GM19397 (cell line): ENCODE results near the gene CD164.

Source experiments
- ATAC-seq: cut with Tn5 transposase; IDR thresholded peaks from one replicate; pipeline ENCODE4 v1.9.1; 2021; ENCODE audit warnings: mild to moderate bottlenecking, moderate library complexity; ENCODE audit not compliant: unreplicated experiment

Gene CD164

DNA sequence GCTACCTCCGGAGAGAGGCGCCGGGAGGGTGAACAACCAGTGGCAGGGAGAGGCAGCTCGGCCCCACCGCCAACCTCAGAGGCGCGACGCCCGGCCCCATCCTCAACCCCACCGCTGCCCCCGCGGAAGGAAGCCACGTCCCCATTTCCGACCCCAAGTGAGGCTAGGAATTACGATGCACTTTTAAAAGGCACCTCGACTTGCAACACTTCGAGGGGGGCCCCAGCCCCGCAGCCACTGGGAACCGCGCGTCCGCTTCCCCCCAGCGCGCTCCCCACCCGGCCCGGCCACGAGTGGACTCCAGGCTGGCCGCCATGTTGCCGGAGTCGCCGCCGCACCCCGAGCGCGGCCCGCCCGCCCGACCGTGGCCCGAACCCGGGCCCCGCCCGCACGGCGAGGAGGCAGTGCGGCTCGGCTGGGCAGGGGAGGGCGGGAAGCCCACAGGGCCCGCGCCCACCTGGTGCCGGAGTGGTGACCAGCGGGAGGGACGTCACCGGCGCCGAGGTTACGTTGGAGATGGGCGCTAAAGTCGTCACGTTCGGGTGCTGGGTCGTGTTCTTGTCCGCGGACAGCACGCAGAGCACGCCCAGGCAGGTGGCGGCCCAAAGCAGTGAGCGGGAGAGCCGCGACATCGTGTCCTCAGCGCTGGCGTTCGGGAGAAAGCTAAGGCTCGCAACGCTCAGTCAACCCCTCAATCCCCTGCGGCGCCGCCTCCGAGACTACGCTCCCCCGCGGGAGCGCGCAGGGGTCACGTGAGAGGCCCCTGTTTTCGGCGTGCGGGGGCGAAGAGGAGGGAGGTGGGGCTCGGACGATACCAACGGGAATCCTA, at the start of gene CD164:
Gene CD164, minus strand, starts transcription at position 721 of the 829 bp plus-strand sequence. Its CDS starts 89 bp downstream, at position 632.
- peak; percentile 59 for ATAC-seq

DNA sequence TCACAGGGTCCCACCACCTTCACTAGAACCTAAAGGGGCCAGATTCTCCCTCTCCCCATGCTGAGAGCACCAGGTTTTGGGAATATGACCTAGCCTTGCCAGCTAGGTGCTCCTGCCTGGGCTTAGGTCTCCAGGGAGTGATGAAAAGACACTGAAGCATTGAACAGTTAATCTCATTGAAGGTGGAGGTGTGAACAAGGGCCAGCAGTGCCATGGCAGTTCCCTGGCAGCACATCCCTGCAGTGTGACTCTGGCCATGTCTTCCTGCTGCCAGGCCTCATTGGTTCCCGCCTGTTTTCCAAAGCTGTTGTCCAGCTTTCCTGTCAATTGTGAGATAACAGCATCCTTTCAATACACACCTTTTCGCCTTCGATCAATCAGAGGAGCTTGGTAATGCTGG, 47.2 kb upstream of the CD164 start:
- no peak for ATAC-seq

DNA sequence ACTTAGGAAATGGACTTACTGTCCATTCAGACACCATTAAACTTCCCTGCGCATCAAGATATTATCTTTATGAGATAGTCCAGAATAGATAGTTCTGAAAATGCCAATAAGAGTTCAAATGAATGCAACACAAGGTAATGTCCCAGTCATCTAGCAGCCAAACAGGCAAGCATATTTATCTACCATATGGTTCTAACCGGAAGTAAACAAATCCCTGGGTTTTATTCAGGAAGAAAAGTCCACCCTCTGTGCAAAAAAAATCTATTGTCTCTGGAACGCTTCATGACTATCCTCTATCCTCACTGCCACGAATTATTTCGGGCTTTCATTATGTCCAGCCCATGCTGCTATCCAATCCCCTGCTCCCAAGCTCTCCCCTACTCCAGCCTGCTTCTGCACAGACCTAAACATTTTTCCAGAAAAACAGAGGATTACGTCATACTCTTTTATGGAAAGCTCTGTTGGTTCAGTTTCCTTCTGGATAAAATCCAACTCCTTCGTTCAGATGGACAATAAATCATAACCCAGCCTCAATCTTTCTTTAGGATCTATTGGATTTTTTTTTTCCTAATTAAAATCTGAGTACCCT, 46.7 kb upstream of the CD164 start:
- no peak for ATAC-seq

DNA sequence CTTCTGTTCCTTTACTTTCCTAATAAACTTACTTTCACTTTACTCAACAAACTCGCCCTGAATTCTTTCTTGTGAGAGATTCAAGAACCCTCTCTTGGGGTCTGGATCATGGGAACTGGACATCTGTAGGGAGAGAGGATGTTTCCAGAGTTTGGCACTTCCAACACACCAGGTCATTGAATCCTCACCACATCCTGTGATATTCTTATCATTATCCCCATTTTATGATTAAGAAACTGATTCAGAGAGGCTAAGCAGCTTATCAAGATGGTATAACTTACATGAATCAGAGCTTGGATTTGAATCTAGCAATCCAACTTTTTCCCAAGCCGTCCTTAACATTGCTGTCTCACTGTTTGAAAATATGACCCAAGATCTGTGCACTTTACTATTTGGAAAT, 42.7 kb upstream of the CD164 start:
- ATAC-seq, result no peak

DNA sequence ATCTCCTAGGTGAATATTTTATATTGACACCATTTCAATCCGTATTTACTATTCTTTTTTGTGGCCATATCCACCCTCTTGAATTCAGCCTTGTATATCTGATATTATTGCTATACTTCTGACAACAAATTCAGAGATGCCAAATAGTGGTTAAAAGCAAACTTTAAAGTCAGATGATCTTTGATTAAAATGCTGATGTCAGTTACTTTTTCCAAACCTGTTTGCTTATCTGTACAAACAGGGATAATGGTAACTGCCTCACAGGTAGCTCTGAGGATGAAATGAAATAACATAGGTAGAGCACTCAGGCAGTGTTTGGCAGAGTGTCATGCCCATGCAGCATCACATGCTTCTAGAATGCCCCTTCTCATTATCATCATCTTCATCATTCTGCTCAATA, 38.9 kb upstream of the CD164 start:
- ATAC-seq, result no peak

GRCh38 chr6:109420751-109421150, 38.5 kb upstream of the CD164 start:
- ATAC-seq, result no peak

DNA sequence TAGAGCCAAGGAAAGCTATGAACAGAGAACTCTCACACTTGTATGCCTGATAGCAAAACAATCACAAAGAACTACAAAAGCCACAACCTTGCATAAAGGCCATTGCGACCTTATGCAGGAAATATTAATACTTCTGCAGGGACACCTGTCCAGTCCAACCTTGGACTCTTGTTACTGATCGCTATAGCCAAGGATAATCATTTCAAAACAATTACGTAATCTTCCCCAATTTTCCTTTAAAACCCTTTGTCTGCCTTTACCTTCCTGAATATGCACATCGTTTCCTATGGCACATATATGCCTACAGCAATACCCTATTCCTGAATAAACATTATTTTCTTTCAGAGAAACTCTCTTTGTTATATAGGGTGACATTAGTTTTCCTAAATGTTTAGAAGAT, 35.4 kb upstream of the CD164 start:
- ATAC-seq, result no peak

DNA sequence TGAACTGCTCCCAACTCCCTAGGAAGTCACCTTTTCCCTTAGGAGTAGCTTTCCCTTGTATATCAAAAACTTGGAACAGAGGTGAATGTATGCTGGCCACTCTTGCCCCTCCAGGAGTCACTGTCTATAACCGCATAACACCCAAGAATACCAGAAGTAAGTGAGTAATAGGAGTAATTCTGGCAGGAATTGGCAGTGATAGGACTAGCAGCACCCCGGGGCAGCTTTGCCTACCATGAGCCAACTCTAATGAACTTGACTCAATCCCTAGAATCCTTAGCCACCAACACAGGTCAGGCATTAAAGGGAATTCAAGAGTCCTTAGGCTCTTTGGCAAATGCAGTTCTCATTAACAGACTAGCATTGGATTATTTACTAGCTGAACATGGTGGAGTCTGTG, 28.8 kb upstream of the CD164 start:
- ATAC-seq, result no peak

DNA sequence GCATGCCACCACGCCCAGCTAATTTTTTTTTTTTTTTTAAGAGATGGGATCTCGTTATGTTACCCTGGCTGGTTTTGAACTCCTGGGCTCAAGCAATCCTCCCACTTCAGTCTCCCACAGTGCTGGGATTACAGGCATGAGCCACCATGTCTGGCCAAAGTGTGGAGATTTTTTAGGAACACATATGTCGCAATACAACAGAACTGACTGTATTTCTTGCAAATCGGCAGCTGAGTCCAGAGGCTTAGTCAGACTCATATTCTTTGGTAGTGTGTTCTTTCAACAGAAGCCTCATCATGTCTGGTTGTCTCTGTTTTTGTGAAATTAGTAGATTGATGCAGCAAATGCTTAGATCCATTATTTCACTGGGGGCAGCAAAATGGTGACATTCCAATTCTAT, 23.9 kb upstream of the CD164 start:
- ATAC-seq, result no peak

DNA sequence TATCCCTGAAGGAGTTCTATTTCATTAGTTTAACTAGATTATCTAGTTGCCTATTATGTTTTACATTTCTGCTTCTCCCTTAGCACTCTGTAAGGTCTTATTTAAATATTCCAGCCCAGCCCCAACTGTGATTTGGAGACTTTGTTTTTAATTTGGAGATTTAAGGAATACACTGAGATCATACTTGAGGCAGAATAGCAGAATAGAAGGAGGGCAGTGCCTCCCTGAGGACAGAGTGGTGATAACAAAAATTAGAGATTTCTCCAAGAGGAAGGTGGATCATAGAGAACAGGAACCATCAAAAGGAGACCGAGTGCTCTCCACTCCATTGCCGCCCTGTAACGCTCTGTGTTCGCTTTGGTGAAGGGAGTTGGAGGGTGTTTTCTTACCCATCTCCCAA, 14.8 kb upstream of the CD164 start:
- no peak for ATAC-seq

GRCh38 chr6:109396046-109396718, 13.9 kb upstream of the CD164 start:
- ATAC-seq, result no peak

DNA sequence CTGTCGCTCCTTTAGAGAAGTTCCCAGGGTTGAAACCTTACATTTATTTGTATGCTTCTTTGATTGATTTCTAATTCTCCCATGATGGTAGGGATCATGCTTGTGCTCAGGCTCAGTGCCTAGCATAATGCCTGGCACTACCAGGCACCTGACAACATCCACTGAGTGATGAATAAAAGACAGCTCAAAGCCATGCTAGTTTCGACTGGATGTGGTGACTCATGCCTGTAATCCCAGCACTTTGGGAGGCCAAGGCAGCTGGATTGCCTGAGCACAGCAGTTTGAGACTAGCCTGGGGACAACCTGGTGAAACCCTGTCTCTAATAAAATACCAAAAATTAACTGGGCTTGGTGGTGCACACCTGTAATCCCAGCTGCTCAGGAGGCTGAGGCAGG, 11.6 kb upstream of the CD164 start:
- no peak for ATAC-seq

DNA sequence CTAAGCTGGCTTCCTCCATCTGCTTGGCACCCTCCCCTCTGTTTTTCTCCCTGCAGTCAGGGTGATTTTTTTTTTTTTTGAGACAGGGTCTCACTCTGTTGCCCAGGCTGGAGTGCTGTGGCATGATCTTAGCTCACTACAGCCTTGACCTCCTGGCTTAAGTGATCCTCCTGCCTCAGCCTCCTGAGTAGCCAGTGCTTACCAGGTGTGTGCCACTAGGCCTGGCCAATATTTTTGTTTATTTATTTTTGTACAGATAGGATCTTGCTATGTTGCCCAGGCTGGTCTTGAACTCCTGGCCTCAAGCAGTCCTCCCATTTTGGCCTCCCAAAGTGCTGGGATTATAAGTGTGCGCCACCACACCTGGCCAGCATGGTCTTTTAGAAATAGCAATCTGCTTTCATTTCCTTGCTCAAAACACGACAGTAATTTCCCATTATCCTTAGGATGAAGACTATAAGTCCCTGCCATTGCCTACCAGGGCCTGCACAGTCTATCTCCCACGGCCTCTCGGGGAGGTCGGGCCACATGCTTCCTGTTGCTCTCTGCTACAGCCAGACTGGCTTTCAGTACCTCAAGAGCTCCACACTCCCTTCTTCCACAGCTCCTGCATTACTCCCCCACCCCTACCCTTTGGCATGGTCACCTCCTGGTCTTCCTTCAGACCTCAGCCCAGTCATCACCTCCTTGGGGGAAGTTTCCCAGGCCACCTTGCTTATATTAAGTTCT, 11.1 kb upstream of the CD164 start:
- no peak for ATAC-seq

DNA sequence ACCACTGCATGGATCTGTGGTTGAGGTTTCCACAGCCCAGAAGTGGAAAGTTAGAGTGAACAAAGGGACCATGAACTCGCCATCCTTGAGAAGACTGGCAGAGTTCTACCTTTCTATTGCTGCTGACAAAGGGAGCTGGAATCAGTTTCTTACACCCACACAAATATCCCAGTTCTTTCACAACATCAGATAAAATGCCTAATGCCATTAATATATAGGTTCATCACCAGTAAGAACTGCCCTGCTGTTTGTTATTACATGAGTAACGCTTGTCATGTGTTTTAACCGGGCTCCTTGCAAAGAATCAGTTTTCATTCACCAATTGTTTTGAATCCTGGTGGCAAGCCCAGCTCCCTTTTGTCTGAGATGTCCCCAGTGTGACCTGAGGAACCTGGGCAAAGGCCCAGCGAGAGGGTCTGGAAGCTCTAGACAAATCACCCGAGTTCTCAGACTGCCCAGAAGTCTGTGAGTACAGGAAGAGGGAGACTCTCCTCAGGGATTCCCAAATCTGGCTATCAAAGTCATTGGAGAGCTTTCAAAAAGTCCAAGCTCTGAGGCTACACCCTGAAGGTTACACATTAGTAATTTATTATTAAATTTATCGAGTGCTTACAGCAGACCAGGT, 7.5 kb upstream of the CD164 start:
- ATAC-seq, result no peak

DNA sequence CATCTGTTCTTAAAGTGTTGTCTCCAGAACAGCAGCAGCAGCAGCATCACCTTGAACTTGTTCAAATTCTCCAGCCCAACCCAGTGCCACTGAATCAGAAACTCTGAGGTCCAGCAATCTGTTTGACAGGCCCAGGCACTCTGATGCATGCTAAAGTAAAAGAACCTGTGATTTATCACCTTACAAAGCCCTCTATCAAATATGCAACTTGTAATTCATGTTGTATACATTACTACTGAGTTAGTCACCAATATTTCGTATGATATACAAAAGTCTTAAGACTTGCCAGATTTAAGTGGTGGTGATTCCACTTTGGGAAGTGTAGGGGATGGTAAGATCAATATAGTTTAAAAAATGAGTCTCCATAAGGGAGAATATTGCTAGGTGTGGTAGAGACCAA, 6.0 kb upstream of the CD164 start:
- ATAC-seq, result no peak

DNA sequence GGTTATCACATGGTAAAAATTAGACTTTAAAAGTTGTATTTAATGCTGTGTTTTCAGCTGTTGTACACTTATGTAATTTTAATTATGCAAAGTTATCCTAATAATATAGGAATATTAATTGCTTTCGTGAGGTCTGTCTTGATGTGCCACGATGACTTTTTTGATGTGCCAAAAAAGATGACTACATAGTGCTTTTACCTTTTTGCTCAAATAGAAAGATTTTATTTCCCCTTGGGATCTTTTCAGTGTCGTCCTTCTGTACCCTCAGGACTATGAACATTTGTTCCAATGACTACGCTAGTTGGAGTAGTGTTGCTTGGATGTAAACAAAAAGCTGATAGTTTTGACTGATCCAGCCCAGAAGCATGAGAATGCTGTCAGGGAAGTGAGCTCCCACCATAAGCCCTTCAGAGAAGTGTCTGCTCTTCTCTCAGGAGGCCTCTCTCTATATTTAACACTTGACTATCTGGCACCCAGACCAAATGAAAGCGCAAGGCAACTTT, 1.2 kb upstream of the CD164 start:
- no peak for ATAC-seq

- ATAC-seq, result peak; percentile 69
These were observed 540 bp upstream of the CD164 start for GRCh38 chr6:109382576-109383437.

GRCh38 chr6:109381061-109381746, 1.1 kb downstream of the CD164 start:
- ATAC-seq, result no peak

GRCh38 chr6:109379711-109380110, 2.6 kb downstream of the CD164 start:
- ATAC-seq, result no peak
